Fibroblast of skin of back (primary cell): ENCODE results near the gene PLEKHA1.

Experiments
- DNase-seq: peaks from one replicate; pipeline ENCODE4 v3.0.0-alpha.2; 2013

The PLEKHA1 gene

GRCh38 chr10:122379041-122379440, 4.5 kb downstream of the PLEKHA1 start:
- no peak for DNase-seq

GRCh38 chr10:122379537-122379936, 5.0 kb downstream of the PLEKHA1 start:
- no peak for DNase-seq

GRCh38 chr10:122380703-122381102, 6.2 kb downstream of the PLEKHA1 start:
- no peak for DNase-seq

- DNase-seq: no peak
Measured at GRCh38 chr10:122381680-122382079, 7.2 kb downstream of the PLEKHA1 start.

- DNase-seq: no peak
Measured at GRCh38 chr10:122386514-122386913, 12.0 kb downstream of the PLEKHA1 start.

- DNase-seq: no peak
Measured at GRCh38 chr10:122387572-122387971, 13.1 kb downstream of the PLEKHA1 start.

GRCh38 chr10:122388287-122388997, 13.9 kb downstream of the PLEKHA1 start:
- no peak for DNase-seq

- DNase-seq: no peak
Measured at GRCh38 chr10:122390271-122390670, 15.8 kb downstream of the PLEKHA1 start.

- no peak for DNase-seq
Measured at GRCh38 chr10:122390679-122391078, 16.2 kb downstream of the PLEKHA1 start.

GRCh38 chr10:122391875-122392274, 17.4 kb downstream of the PLEKHA1 start:
- no peak for DNase-seq

- DNase-seq: no peak
Measured at GRCh38 chr10:122392835-122393234, 18.3 kb downstream of the PLEKHA1 start.

GRCh38 chr10:122393288-122393687, 18.8 kb downstream of the PLEKHA1 start:
- DNase-seq: no peak

- DNase-seq: no peak
Measured at GRCh38 chr10:122402548-122403131, 28.1 kb downstream of the PLEKHA1 start.

- DNase-seq: no peak
Measured at GRCh38 chr10:122404576-122404975, 30.1 kb downstream of the PLEKHA1 start.

GRCh38 chr10:122407375-122408125, 33.0 kb downstream of the PLEKHA1 start:
- no peak for DNase-seq

- DNase-seq: no peak
Measured at GRCh38 chr10:122413327-122413726, 38.8 kb downstream of the PLEKHA1 start.

- peak; percentile 13 for DNase-seq
Measured at GRCh38 chr10:122417667-122418066, 43.2 kb downstream of the PLEKHA1 start.

GRCh38 chr10:122419016-122419415, 44.5 kb downstream of the PLEKHA1 start:
- DNase-seq: no peak

- DNase-seq: peak; percentile 62
Measured at GRCh38 chr10:122419876-122420623, 45.5 kb downstream of the PLEKHA1 start.

GRCh38 chr10:122420624-122421007, 46.1 kb downstream of the PLEKHA1 start:
- no peak for DNase-seq

- DNase-seq: peak; percentile 2
Measured at GRCh38 chr10:122421054-122421625, 46.6 kb downstream of the PLEKHA1 start.

GRCh38 chr10:122421742-122422141, 47.2 kb downstream of the PLEKHA1 start:
- DNase-seq: no peak
